Endothelial cell of umbilical vein (primary cell): ENCODE measurements around the gene GEMIN4. TPM values are rescaled to one million over a fixed set of nuclear protein-coding genes. Genes with fewer than 3 reads are reported as not detected.

Experiments
- BruUV-seq: library from RNA; stranded (reverse); fragments of 400-500 nt; replicated peaks from 2 replicates; lab custom pipeline; 2021; lab: Mats Ljungman, UMichigan
- CTCF ChIA-PET: fragments of 300-600, 350-600 bp; sonication (Branson Sonifier 250); formaldehyde crosslinking; loops from one replicate; lab custom pipeline; 2021; ENCODE audit warnings: antibody characterized with exemption, inconsistent platforms; lab: Charles Lee
- POLR2A ChIA-PET: fragments of 300-600, 350-600 bp; sonication (Branson Sonifier 250); formaldehyde crosslinking; loops from one replicate; lab custom pipeline; 2021; ENCODE audit warnings: antibody characterized with exemption, inconsistent platforms; lab: Charles Lee
- DNase-seq: peaks from one replicate; pipeline ENCODE4 v3.0.0-alpha.2; 2011; ENCODE audit warnings: low read depth, low spot score
- FAIRE-seq: peaks from 2 replicates; lab custom pipeline; 2011; peaks lifted over from hg19 to GRCh38; lab: Jason Lieb, UNC
- H2AFZ ChIP-seq: 2 replicates; pipeline ENCODE4 v1.6.0; 2012; ENCODE audit warnings: low read depth, low read length, control low read depth, inconsistent platforms
- H3K27ac ChIP-seq: 2 replicates; pipeline ENCODE4 v1.5.1; 2011; ENCODE audit warnings: low read depth, mild to moderate bottlenecking, control low read depth, low read length, moderate library complexity; ENCODE audit not compliant: insufficient read depth
- H3K27me3 ChIP-seq, 2 experiments: 2 replicates each; pipeline versions ENCODE4 v1.6.0 to v1.6.1; 2011; ENCODE audit warnings: low read length in 2 of 2, mixed read lengths in 1 of 2; ENCODE audit not compliant: control insufficient read depth in 2 of 2, insufficient read depth in 2 of 2
- H3K36me3 ChIP-seq, 2 experiments: 2 replicates in 1 of 2; 3 replicates in 1 of 2; pipeline ENCODE4 v1.5.1; 2011; ENCODE audit warnings: low read length in 2 of 2, mild to moderate bottlenecking in 1 of 2, moderate library complexity in 1 of 2; ENCODE audit not compliant: control insufficient read depth in 2 of 2, insufficient read depth in 2 of 2; ENCODE audit errors: extremely low read depth in 1 of 2
- H3K4me1 ChIP-seq: 3 replicates; pipeline ENCODE4 v1.5.1; 2011; ENCODE audit warnings: mild to moderate bottlenecking, low read length; ENCODE audit not compliant: control insufficient read depth, insufficient read depth; ENCODE audit errors: extremely low read depth
- H3K4me2 ChIP-seq: 2 replicates; pipeline ENCODE4 v1.6.1; 2011; ENCODE audit warnings: low read length, control low read depth, mixed read lengths; ENCODE audit not compliant: insufficient read depth
- H3K4me3 ChIP-seq, 3 experiments: fragments of 200-600 bp in 1 of 3; sonication (generic), shearing (Covaris generic) in 1 of 3; replicated peaks in 1 of 3; 2 replicates each; pipeline ENCODE4 v1.5.1; 2011 to 2016; ENCODE audit warnings: control low read depth in 3 of 3, low read length in 3 of 3, mild to moderate bottlenecking in 2 of 3, inconsistent platforms in 1 of 3, low read depth in 1 of 3, moderate library complexity in 1 of 3; ENCODE audit not compliant: insufficient read depth in 1 of 3
- H3K79me2 ChIP-seq: 2 replicates; pipeline ENCODE4 v1.6.0; 2012; ENCODE audit warnings: low read length, inconsistent platforms; ENCODE audit not compliant: control insufficient read depth, insufficient read depth
- H3K9ac ChIP-seq: replicated peaks from 2 replicates; pipeline ENCODE3; 2011; ENCODE audit warnings: low read length, control low read depth; ENCODE audit not compliant: insufficient read depth; ENCODE audit errors: extremely low read depth
- H3K9me1 ChIP-seq: replicated peaks from 3 replicates; pipeline ENCODE4 v1.6.0; 2011; ENCODE audit warnings: mild to moderate bottlenecking, low read length; ENCODE audit not compliant: control insufficient read depth, insufficient read depth; ENCODE audit errors: extremely low read depth
- H3K9me3 ChIP-seq: replicated peaks from 2 replicates; pipeline ENCODE4 v1.5.1; 2012; ENCODE audit warnings: low read length, inconsistent platforms; ENCODE audit not compliant: control insufficient read depth, insufficient read depth
- H4K20me1 ChIP-seq: replicated peaks from 2 replicates; pipeline ENCODE3; 2011; ENCODE audit warnings: mild to moderate bottlenecking, low read length; ENCODE audit not compliant: control insufficient read depth, insufficient read depth; ENCODE audit errors: extremely low read depth
- CTCF ChIP-seq, 2 donors: IDR thresholded peaks; 1 replicate in 1 of 2; 2 replicates in 1 of 2; pipeline ENCODE4 v1.5.1; 2011; ENCODE audit warnings: low read length in 2 of 2, mild to moderate bottlenecking in 2 of 2, moderate library complexity in 2 of 2, control low read depth in 1 of 2, inconsistent platforms in 1 of 2, low read depth in 1 of 2; ENCODE audit not compliant: insufficient read depth in 1 of 2; ENCODE audit errors: extremely low read depth in 1 of 2
- FOS ChIP-seq: IDR thresholded peaks from 2 replicates; pipeline ENCODE4 v1.6.1; 2011; ENCODE audit warnings: mild to moderate bottlenecking, low read length, moderate library complexity, borderline replicate concordance; ENCODE audit not compliant: insufficient read depth
- GATA2 ChIP-seq: IDR thresholded peaks from 2 replicates; pipeline ENCODE4 v1.7.0; 2011; ENCODE audit warnings: low read depth, mild to moderate bottlenecking, moderate library complexity, mixed read lengths, low read length; ENCODE audit not compliant: insufficient read length, insufficient read depth
- JUN ChIP-seq: IDR thresholded peaks from 2 replicates; pipeline ENCODE4 v1.6.1; 2011; ENCODE audit warnings: borderline replicate concordance, low read depth; ENCODE audit not compliant: insufficient read length, insufficient read depth
- MYC ChIP-seq: IDR thresholded peaks from one replicate; pipeline ENCODE4 v1.6.1; 2011; ENCODE audit warnings: mild to moderate bottlenecking, low read depth, low read length
- POLR2A ChIP-seq: IDR thresholded peaks from 2 replicates; pipeline ENCODE4 v1.6.1; 2012; ENCODE audit warnings: low read depth, mild to moderate bottlenecking, control low read depth, low read length
- POLR2AphosphoS5 ChIP-seq: IDR thresholded peaks from 2 replicates; pipeline ENCODE4 v1.6.1; 2012; ENCODE audit warnings: low read depth, mild to moderate bottlenecking, control low read depth, low read length, moderate library complexity; ENCODE audit not compliant: insufficient read depth
- dilution Hi-C: fragments of 300-500 bp; cut with MboI; formaldehyde crosslinking; loops from one replicate; pipeline ENCODE4 v1.15.0; 2019; ENCODE audit warnings: low sequenced_read_pairs; ENCODE audit not compliant: extremely low pct_ligation_motif_present
- intact Hi-C: fragments of 100-400 bp; cut with micrococcal nuclease; formaldehyde crosslinking; loops from one replicate; pipeline ENCODE4 v1.10.0; 2022
- polyA plus RNA-seq, 4 experiments: library from polyadenylated mRNA; depleted of rRNA in 3 of 4; stranded (reverse) in 3 of 4; unstranded in 1 of 4; fragments of >200 nt; gene quantifications; 2 replicates each; pipeline versions ENCODE4 v1.2.1 to v1.2.3, GENCODE V29; 2011 to 2012; ENCODE audit warnings: missing spikeins in 1 of 4
- total RNA-seq: library from RNA; stranded (reverse); gene quantifications from 2 replicates; pipeline ENCODE4 v1.2.3, GENCODE V29; 2021

GEMIN4 gene
- total and polyA plus RNA-seq, 2 donors (not counting 3 experiments of a cell fraction or from before 2014, with no cell fraction given): 23.5 to 29.9 TPM

GRCh38 chr17:742147-742793 lies 9.8 kb downstream of the GEMIN4 start:
- BruUV-seq: TSS peak; percentile 12
- no peaks in the 10 kb centered on the region for H3K4me1 ChIP-seq
- no peaks in the 10 kb centered on the region for H3K27me3 ChIP-seq
- H3K36me3 ChIP-seq: peaks cover 17 to 54% of the 10 kb centered on the region in 2 experiments
- no peaks in the 10 kb centered on the region for H4K20me1 ChIP-seq
- CTCF ChIA-PET: interaction anchor here (0.6 to 1.4 kb wide), 4 partner anchors 10 to 330 kb away, joined by 3 to 4 read pairs (median 4); no protein-coding TSS in a partner anchor
- DNase-seq (no peak), FAIRE-seq (no peak)
- no peak overlapping the region for H3K4me2 ChIP-seq
- POLR2A ChIA-PET: no interaction called here
- H3K79me2 ChIP-seq: peaks cover 35% of the 10 kb centered on the region
- no peak overlapping the region for H3K9ac ChIP-seq
- no peak overlapping the region for H3K4me3 ChIP-seq
- TF ChIP-seq GATA2 (no peak), CTCF (IDR thresholded peaks at IDR 0.05; ENCODE audit: extremely low read depth in 1 of 2, insufficient read depth in 1 of 2, low read depth in 1 of 2, low read length in 2 of 2) (no peak), MYC (no peak), FOS (no peak), POLR2AphosphoS5 (no peak), JUN (no peak), POLR2A (no peak)
- intact Hi-C loops: no loop called here
- H3K9me1 ChIP-seq: no peaks in the 10 kb centered on the region
- dilution Hi-C loops: no loop called here
- no peaks in the 10 kb centered on the region for H3K9me3 ChIP-seq
- no peak overlapping the region for H2AFZ ChIP-seq
- H3K27ac ChIP-seq: no peak overlapping the region
